Large intestine (tissue), 3 donors: ENCODE results near the gene LSM7. TPM values are rescaled to one million over a fixed set of nuclear protein-coding genes. Genes with fewer than 3 reads are reported as not detected.
A peak's percentile ranks its signal among the peaks of the same experiment; 100 is the strongest.
"Not testable (repeated sequence)": the region's sequence is repeated elsewhere in the genome, so short reads cannot be mapped to it uniquely, and the experiment has no call there.

Source experiments
- DNase-seq, 2 donors: peaks; one replicate each; pipeline versions ENCODE4 v3.0.0 to v3.0.0-alpha.2; 2013
- H3K27ac ChIP-seq: one replicate; pipeline ENCODE4 v1.5.1; 2013; ENCODE audit warnings: low read length
- H3K27me3 ChIP-seq: 2 replicates; pipeline ENCODE4 v1.6.1; 2013; ENCODE audit warnings: low read length; ENCODE audit not compliant: control insufficient read depth, insufficient read depth
- H3K36me3 ChIP-seq: 2 replicates; pipeline ENCODE4 v1.6.1; 2013; ENCODE audit warnings: low read length; ENCODE audit not compliant: control insufficient read depth, insufficient read depth
- H3K4me1 ChIP-seq: one replicate; pipeline ENCODE4 v1.6.1; 2013; ENCODE audit warnings: low read length; ENCODE audit not compliant: control insufficient read depth, insufficient read depth
- H3K4me3 ChIP-seq: one replicate; pipeline ENCODE4 v1.5.1; 2013; ENCODE audit warnings: low read length
- H3K9me3 ChIP-seq: one replicate; pipeline ENCODE4 v1.6.1; 2013; ENCODE audit warnings: mild to moderate bottlenecking, low read depth, low read length, moderate library complexity; ENCODE audit not compliant: control insufficient read depth
- WGBS: methylation state at CpG from one replicate; pipeline ENCODE4 v1.1.5; 2013; ENCODE audit warnings: low lambda C conversion rate; ENCODE audit not compliant: insufficient coverage; 5-methylcytosine and 5-hydroxymethylcytosine counted together
- polyA plus RNA-seq: library from polyadenylated mRNA; unstranded; fragments of 120-200 nt; gene quantifications from one replicate; pipeline ENCODE4 v1.2.1, GENCODE V29; 2013

The LSM7 gene
- polyA plus RNA-seq, 1 donor = 152 TPM

GRCh38 chr19:2355168-2356035 lies 27.0 kb upstream of the LSM7 start:
- Histone ChIP-seq H3K9me3 (no peaks in the 10 kb centered on the region), H3K27ac (no peak overlapping the region), H3K4me1 (no peaks in the 10 kb centered on the region), H3K36me3 (peaks cover 38% of the 10 kb centered on the region), H3K27me3 (peaks cover 13% of the 10 kb centered on the region), H3K4me3 (no peak overlapping the region)
- DNase-seq = no peak
- WGBS = 100% methylated on average over 1 of the region's 24 CpGs

GRCh38 chr19:2354670-2355069 lies 26.3 kb upstream of the LSM7 start:
- peaks cover 45% of the 10 kb centered on the region for H3K36me3 ChIP-seq
- DNase-seq = no peak
- peaks cover 7% of the 10 kb centered on the region for H3K27me3 ChIP-seq
- WGBS = no CpG with 5 or more reads among the region's 17 CpGs
- no peaks in the 10 kb centered on the region for H3K4me1 ChIP-seq
- no peak overlapping the region for H3K27ac ChIP-seq
- no peaks in the 10 kb centered on the region for H3K9me3 ChIP-seq
- no peak overlapping the region for H3K4me3 ChIP-seq

GRCh38 chr19:2353887-2354592 lies 25.7 kb upstream of the LSM7 start:
- WGBS = no CpG with 5 or more reads among the region's 34 CpGs
- H3K27me3 ChIP-seq = peaks cover 1% of the 10 kb centered on the region
- H3K4me3 ChIP-seq = no peak overlapping the region
- peaks cover 47% of the 10 kb centered on the region for H3K36me3 ChIP-seq
- no peaks in the 10 kb centered on the region for H3K4me1 ChIP-seq
- no peaks in the 10 kb centered on the region for H3K9me3 ChIP-seq
- no peak for DNase-seq
- no peak overlapping the region for H3K27ac ChIP-seq

- no peak for DNase-seq
- no peaks in the 10 kb centered on the region for H3K9me3 ChIP-seq
- no peak overlapping the region for H3K27ac ChIP-seq
- no peaks in the 10 kb centered on the region for H3K4me1 ChIP-seq
- no CpG with 5 or more reads among the region's 45 CpGs for WGBS
- H3K36me3 ChIP-seq = peaks cover 53% of the 10 kb centered on the region
- no peak overlapping the region for H3K4me3 ChIP-seq
- no peaks in the 10 kb centered on the region for H3K27me3 ChIP-seq
Observed at GRCh38 chr19:2353159-2353886, 24.9 kb upstream of the LSM7 start.

- Histone ChIP-seq H3K9me3 (no peaks in the 10 kb centered on the region), H3K4me3 (no peak overlapping the region), H3K4me1 (no peaks in the 10 kb centered on the region), H3K27me3 (no peaks in the 10 kb centered on the region), H3K27ac (no peak overlapping the region), H3K36me3 (peaks cover 53% of the 10 kb centered on the region)
- no peak for DNase-seq
- WGBS = no CpG with 5 or more reads among the region's 24 CpGs
Observed at GRCh38 chr19:2352121-2352520, 23.7 kb upstream of the LSM7 start.

- DNase-seq = no peak
- Histone ChIP-seq H3K27ac (no peak overlapping the region), H3K9me3 (no peaks in the 10 kb centered on the region), H3K27me3 (no peaks in the 10 kb centered on the region), H3K36me3 (peaks cover 55% of the 10 kb centered on the region), H3K4me1 (no peaks in the 10 kb centered on the region), H3K4me3 (no peak overlapping the region)
- WGBS = no CpG with 5 or more reads among the region's 28 CpGs
Observed at GRCh38 chr19:2351591-2351990, 23.2 kb upstream of the LSM7 start.

- no CpG with 5 or more reads among the region's 16 CpGs for WGBS
- Histone ChIP-seq H3K4me3 (no peak overlapping the region), H3K9me3 (no peaks in the 10 kb centered on the region), H3K27me3 (no peaks in the 10 kb centered on the region), H3K4me1 (no peaks in the 10 kb centered on the region), H3K27ac (no peak overlapping the region), H3K36me3 (peaks cover 57% of the 10 kb centered on the region)
- DNase-seq = no peak
Observed at GRCh38 chr19:2350656-2351055, 22.3 kb upstream of the LSM7 start.

- H3K27me3 ChIP-seq, DNase-seq, H3K4me1 ChIP-seq, H3K9me3 ChIP-seq, H3K4me3 ChIP-seq, H3K27ac ChIP-seq: not testable (repeated sequence)
- peaks cover 63% of the 10 kb centered on the region for H3K36me3 ChIP-seq
- 99% methylated on average over 21 of the region's 24 CpGs for WGBS
Observed at GRCh38 chr19:2349818-2350217, 21.4 kb upstream of the LSM7 start.

- Histone ChIP-seq H3K9me3 (no peaks in the 10 kb centered on the region), H3K4me3 (no peak overlapping the region), H3K4me1 (no peaks in the 10 kb centered on the region), H3K27me3 (no peaks in the 10 kb centered on the region), H3K27ac (no peak overlapping the region), H3K36me3 (peaks cover 62% of the 10 kb centered on the region)
- 69% methylated on average over 8 of the region's 25 CpGs for WGBS
- DNase-seq = peak; percentile 41 to 63
Observed at GRCh38 chr19:2345794-2346663, 17.6 kb upstream of the LSM7 start.
